HL-60/S4 treated with phorbol 12-myristate 13-acetate at 8.2 ng/mL for 4 days and 3 days (cell line): Measurements from ENCODE around the gene CDH15.
"Not testable (repeated sequence)": the region's sequence is repeated elsewhere in the genome, so short reads cannot be mapped to it uniquely, and the experiment has no call there.

Experiments
- in situ Hi-C: fragments of 300-500 bp; cut with MboI; formaldehyde crosslinking; loops from 2 replicates; pipeline ENCODE4 v1.15.0; 2022; ENCODE audit warnings: low sequenced_read_pairs

The CDH15 gene

DNA sequence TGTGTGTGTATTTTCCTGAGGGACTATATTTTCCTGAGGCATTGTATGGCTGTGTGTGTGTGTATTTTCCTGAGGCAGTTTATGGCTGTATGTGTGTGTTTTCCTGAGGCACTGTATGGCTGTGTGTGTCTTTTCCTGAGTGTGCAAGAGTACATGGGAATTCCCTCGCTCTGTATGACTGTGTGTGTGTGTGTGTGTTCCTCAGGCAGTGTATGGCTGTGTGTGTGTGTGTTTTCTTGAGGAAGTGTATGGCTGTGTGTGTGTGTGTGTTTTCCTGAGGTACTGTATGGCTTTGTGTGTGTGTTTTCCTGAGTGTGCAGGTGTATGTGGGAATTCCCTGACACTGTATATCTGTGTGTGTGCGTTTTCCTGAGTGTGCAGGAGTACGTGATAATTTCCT is 50.1 kb downstream of the CDH15 start:
- in situ Hi-C loops = no loop called here

GRCh38 chr16:89222931-89223330 is 51.4 kb downstream of the CDH15 start:
- in situ Hi-C loops = no loop called here

DNA sequence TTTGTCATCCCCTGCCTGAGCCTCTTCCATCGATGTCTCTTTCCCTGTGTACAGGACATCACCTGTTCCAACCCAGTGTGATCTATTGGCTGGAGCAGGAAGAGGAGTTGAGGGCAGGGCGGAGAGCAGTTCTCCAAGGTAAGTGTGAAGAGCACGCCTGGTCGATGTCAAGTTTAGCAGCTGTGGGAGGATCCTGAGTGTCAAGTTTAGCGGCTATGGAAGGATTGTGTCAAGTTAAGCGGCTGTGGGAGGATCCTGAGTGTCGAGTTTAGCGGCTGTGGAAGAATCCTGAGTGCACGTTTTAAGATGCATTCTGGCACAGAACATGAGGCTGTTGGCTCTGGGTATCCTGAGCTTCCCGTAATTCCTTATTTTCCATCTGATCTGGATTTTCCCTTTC is 53.1 kb downstream of the CDH15 start:
- in situ Hi-C loops = no loop called here

GRCh38 chr16:89230255-89230654 is 58.7 kb downstream of the CDH15 start:
- in situ Hi-C loops = no loop called here

DNA sequence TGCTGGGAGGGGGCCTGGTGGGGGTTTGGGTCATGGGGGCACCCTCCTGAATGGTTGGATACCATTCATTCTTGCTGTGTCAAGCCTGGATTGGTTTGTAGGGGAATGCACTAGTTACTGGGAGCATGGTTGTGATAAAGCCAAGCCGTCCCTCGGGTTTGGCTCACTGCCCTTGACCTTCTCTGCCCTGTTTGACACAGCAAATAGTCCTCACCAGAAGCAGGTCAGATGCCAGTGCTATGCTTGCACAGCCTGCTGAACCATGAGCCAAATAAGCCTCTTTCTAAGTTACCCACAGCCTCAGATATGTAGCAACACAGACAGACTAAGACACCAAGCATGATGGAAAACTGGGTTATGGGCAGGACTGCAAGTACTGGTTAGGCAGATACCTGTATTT is 60.6 kb downstream of the CDH15 start:
- in situ Hi-C loops = no loop called here

DNA sequence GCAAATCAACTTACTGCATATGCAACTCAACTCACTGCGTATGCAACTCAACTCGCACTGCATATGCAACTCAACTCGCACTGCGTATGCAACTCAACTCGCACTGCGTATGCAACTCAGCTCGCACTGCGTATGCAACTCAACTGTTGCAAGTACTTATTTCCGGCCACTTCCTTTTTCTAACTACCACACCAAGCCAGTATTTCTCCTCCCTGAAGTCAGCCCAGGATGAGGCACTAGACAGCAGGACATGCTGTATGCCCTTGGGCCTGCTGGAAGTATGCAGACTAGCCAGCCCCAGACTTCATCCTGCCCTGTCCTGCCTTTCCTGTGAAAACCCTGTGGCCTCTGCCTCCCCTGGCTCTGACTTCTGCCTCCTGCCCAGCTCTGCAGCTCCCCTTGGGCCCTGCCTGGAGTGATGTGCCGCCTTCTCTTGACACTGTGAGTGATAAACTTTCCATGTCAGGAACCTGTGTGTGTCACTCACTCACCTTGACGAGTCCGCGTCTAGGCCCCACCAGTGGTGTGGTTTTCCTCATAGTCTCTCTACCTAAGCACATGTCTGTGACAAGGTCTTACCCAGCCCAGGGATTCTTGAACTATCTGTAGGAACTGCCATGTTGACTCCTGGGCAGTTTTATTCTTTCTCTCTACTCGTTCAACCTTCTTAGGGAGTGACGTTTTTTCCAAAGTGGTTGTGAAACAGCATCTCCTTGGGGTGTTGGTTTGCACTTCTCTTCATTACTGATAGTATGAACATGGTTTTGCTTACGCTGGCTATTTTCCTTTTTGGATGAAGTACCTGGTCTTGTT is 62.3 kb downstream of the CDH15 start:
- in situ Hi-C loops = no loop called here

DNA sequence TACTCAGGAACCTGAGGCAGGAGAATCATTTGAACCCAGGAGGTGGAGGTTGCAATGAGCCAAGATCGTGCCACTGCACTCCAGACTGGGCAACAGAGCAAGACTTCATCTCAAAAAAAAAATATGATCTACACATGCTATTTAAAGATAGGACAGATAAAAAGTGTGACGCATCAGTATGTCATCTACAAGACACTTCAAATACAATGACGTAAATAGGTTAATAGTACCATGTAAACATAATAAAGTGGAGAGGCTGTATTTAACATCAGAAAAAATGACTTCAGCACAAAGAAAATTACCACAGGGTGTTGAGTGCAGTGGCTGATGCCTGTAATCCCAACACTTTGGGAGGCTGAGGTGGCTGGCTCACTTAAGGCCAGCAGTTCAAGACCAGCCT is 66.2 kb downstream of the CDH15 start:
- in situ Hi-C loops = no loop called here

DNA sequence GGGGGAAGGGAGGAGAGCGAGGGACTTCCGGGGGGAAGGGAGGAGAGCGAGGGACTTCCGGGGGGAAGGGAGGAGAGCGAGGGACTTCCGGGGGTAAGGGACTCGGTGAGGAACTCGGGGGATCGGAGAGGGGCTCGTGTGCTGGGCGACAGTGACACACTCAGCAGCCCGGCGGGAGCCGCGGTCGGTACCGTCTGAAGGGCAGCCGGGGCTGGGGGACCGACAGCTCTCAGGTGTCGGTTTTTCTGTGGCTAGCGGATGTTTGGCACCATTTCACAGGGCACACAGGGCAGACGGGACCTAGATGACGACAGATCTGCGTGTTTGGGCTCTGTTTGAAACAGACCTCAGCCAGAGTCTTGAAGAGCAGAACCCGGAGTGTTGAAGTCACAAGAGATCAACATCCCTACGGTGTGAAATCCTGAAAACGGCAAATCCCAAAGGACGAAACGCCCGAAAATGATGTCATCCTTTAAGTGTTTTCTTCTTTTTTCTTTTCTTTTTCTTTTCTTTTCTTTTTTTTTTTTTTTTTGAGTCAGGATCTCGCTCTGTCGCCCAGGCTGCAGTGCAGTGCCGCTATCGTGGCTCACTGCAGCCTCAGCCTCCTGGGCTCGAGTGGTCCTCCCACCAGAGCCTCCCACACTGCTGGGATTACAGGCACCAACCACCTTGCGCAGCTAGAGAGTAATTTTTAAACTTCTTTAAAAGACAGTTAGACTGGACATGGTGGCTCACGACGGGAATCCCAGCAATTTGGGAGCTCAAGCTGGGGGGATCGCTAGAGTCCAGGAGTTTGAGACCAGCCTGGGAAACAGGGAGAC is 69.8 kb downstream of the CDH15 start:
- in situ Hi-C loops = no loop called here

GRCh38 chr16:89242795-89243200 is 71.2 kb downstream of the CDH15 start:
- in situ Hi-C loops = no loop called here

DNA sequence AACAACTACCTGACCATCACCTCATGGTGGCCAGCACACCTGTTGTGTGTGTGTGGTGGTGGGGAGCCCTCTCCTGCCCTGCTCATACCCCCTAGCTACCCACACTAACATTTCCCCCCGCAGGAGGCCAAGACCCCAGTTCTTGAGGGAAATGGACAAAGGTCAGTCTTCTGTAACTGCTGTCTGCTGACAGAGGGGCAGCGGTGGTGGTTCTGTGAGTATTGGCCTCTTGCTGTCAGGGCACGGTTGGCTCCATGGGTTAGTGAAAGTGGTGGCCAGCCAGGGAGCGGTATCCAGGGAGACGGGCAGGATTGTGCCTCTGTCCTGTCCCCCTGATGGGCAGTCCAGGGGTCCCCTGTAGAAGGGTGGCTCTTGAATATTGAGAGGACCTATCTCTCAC is 72.1 kb downstream of the CDH15 start:
- in situ Hi-C loops = no loop called here

- in situ Hi-C loops = not testable (repeated sequence)
Measured at GRCh38 chr16:89244264-89244663, 72.7 kb downstream of the CDH15 start.

GRCh38 chr16:89244754-89245153 is 73.2 kb downstream of the CDH15 start:
- in situ Hi-C loops = no loop called here
